Brain microvascular endothelial cell (primary cell): ENCODE measurements around the gene PPP4R2.
A peak's percentile ranks its signal among the peaks of the same experiment; 100 is the strongest.

ENCODE experiments used
- DNase-seq: peaks from one replicate; pipeline ENCODE4 v3.0.0-alpha.2; 2020
- H3K27ac ChIP-seq: fragments of 250-450 bp; sonication (Bioruptor Pico); 2 replicates; pipeline ENCODE4 v1.5.1; 2020; ENCODE audit warnings: mild to moderate bottlenecking, moderate library complexity
- H3K27me3 ChIP-seq: fragments of 250-450 bp; sonication (Bioruptor Pico); replicated peaks from 2 replicates; pipeline ENCODE4 v1.5.1; 2020; ENCODE audit warnings: mild to moderate bottlenecking
- H3K36me3 ChIP-seq: fragments of 250-450 bp; sonication (Bioruptor Pico); replicated peaks from 2 replicates; pipeline ENCODE4 v1.5.1; 2020; ENCODE audit warnings: mild to moderate bottlenecking
- H3K4me3 ChIP-seq: 2 replicates; pipeline ENCODE4 v1.5.1; 2011; ENCODE audit warnings: low read depth, mild to moderate bottlenecking, control low read depth, low read length, moderate library complexity
- CTCF ChIP-seq: IDR thresholded peaks from 2 replicates; pipeline ENCODE4 v1.5.1; 2011; ENCODE audit warnings: low read depth, mild to moderate bottlenecking, moderate library complexity, low read length, control low read depth, inconsistent platforms; ENCODE audit errors: missing control alignments
- in situ Hi-C: cut with HindIII; loops from 2 replicates; pipeline ENCODE4 v1.10.0; 2017; ENCODE audit warnings: low sequenced_read_pairs, low pct_ligation_motif_present

Gene PPP4R2

GRCh38 chr3:73086071-73086494, 89.5 kb downstream of the PPP4R2 start:
- in situ Hi-C loops, result no loop called here
- Histone ChIP-seq H3K27ac (no peak overlapping the region), H3K4me3 (no peak overlapping the region), H3K27me3 (no peaks in the 10 kb centered on the region), H3K36me3 (no peaks in the 10 kb centered on the region)
- DNase-seq, result peak; percentile 22
- peak; percentile 82 for TF ChIP-seq CTCF

- peak; percentile 15 for TF ChIP-seq CTCF
- Histone ChIP-seq H3K36me3 (no peaks in the 10 kb centered on the region), H3K27ac (no peak overlapping the region), H3K27me3 (no peaks in the 10 kb centered on the region), H3K4me3 (no peak overlapping the region)
- no peak for DNase-seq
- in situ Hi-C loops, result no loop called here
Observed at GRCh38 chr3:73094129-73094528, 97.5 kb downstream of the PPP4R2 start.

- DNase-seq, result no peak
- no peaks in the 10 kb centered on the region for H3K27me3 ChIP-seq
- H3K36me3 ChIP-seq, result no peaks in the 10 kb centered on the region
- in situ Hi-C loops, result no loop called here
- no peak overlapping the region for H3K27ac ChIP-seq
- no peak for TF ChIP-seq CTCF
- no peak overlapping the region for H3K4me3 ChIP-seq
Observed at GRCh38 chr3:73094951-73095350, 98.3 kb downstream of the PPP4R2 start.

GRCh38 chr3:73096169-73096568, 99.6 kb downstream of the PPP4R2 start:
- H3K27ac ChIP-seq, result no peak overlapping the region
- TF ChIP-seq CTCF, result no peak
- no peak for DNase-seq
- no peaks in the 10 kb centered on the region for H3K27me3 ChIP-seq
- in situ Hi-C loops, result no loop called here
- H3K36me3 ChIP-seq, result no peaks in the 10 kb centered on the region
- H3K4me3 ChIP-seq, result no peak overlapping the region

GRCh38 chr3:73098026-73098425, 101.4 kb downstream of the PPP4R2 start:
- in situ Hi-C loops, result no loop called here
- Histone ChIP-seq H3K27ac (no peak overlapping the region), H3K27me3 (no peaks in the 10 kb centered on the region), H3K4me3 (no peak overlapping the region), H3K36me3 (no peaks in the 10 kb centered on the region)
- TF ChIP-seq CTCF, result no peak
- no peak for DNase-seq

- no peaks in the 10 kb centered on the region for H3K27me3 ChIP-seq
- in situ Hi-C loops, result no loop called here
- H3K36me3 ChIP-seq, result no peaks in the 10 kb centered on the region
- TF ChIP-seq CTCF, result no peak
- no peak for DNase-seq
- no peak overlapping the region for H3K4me3 ChIP-seq
- H3K27ac ChIP-seq, result no peak overlapping the region
Observed at GRCh38 chr3:73098873-73099272, 102.3 kb downstream of the PPP4R2 start.
